GM18505 (cell line): ENCODE results near the gene DLL1.

Source experiments
- ATAC-seq: cut with Tn5 transposase; IDR thresholded peaks from one replicate; pipeline ENCODE4 v1.9.1; 2021; ENCODE audit not compliant: unreplicated experiment
- POLR2A ChIP-seq: IDR thresholded peaks from 4 replicates; pipeline ENCODE4 v1.6.1; 2011; ENCODE audit warnings: borderline replicate concordance; ENCODE audit not compliant: insufficient read depth, insufficient read length; ENCODE audit errors: extremely low read depth

Gene DLL1

GRCh38 chr6:170236131-170236836, 54.6 kb downstream of the DLL1 start:
- no peak for TF ChIP-seq POLR2A
- no peak for ATAC-seq

- TF ChIP-seq POLR2A: no peak
- no peak for ATAC-seq
These were observed 55.3 kb downstream of the DLL1 start for GRCh38 chr6:170235391-170236125.

- no peak for ATAC-seq
- no peak for TF ChIP-seq POLR2A
These were observed 56.5 kb downstream of the DLL1 start for GRCh38 chr6:170234419-170234818.

- TF ChIP-seq POLR2A: no peak
- no peak for ATAC-seq
These were observed 57.3 kb downstream of the DLL1 start for GRCh38 chr6:170233286-170234205.
